ENCODE data around the gene SIRPA.

DNA sequence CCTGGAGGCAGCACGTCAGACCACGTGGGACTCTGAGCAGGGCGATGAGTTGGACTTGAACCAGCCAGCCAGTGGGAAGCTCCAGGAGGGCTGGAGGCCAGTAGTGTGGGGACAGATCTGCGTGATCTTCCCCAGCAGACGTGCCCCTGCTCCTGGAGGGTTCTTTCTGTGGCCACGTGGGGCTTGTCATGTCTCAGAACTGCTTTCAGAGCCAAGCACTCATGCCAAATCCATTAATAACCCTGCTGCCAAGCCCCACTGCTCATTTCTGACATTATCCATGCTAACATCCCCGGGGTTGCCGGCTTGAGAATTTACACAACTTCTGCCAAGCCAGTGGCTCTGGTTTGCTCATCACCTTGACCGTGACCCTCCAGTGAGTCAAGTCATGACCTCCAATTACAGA lies 38.3 kb downstream of the SIRPA start:
- TF ChIP-seq, protein P1, sequence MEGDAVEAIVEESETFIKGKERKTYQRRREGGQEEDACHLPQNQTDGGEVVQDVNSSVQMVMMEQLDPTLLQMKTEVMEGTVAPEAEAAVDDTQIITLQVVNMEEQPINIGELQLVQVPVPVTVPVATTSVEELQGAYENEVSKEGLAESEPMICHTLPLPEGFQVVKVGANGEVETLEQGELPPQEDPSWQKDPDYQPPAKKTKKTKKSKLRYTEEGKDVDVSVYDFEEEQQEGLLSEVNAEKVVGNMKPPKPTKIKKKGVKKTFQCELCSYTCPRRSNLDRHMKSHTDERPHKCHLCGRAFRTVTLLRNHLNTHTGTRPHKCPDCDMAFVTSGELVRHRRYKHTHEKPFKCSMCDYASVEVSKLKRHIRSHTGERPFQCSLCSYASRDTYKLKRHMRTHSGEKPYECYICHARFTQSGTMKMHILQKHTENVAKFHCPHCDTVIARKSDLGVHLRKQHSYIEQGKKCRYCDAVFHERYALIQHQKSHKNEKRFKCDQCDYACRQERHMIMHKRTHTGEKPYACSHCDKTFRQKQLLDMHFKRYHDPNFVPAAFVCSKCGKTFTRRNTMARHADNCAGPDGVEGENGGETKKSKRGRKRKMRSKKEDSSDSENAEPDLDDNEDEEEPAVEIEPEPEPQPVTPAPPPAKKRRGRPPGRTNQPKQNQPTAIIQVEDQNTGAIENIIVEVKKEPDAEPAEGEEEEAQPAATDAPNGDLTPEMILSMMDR (IDR thresholded peaks at IDR 0.05): no peak
- TF ChIP-seq ZFX (IDR thresholded peaks at IDR 0.05; ENCODE audit: borderline replicate concordance): no peak

Data from 22Rv1 (cell line).